Kidney capillary endothelial cell (primary cell): Measurements from ENCODE around the gene RBPMS2.
"Not testable (repeated sequence)": the region's sequence is repeated elsewhere in the genome, so short reads cannot be mapped to it uniquely, and the experiment has no call there.

Experiments
- DNase-seq: peaks from one replicate; pipeline ENCODE4 v3.0.0-alpha.2; 2018; ENCODE audit warnings: low spot score

Gene RBPMS2

DNA sequence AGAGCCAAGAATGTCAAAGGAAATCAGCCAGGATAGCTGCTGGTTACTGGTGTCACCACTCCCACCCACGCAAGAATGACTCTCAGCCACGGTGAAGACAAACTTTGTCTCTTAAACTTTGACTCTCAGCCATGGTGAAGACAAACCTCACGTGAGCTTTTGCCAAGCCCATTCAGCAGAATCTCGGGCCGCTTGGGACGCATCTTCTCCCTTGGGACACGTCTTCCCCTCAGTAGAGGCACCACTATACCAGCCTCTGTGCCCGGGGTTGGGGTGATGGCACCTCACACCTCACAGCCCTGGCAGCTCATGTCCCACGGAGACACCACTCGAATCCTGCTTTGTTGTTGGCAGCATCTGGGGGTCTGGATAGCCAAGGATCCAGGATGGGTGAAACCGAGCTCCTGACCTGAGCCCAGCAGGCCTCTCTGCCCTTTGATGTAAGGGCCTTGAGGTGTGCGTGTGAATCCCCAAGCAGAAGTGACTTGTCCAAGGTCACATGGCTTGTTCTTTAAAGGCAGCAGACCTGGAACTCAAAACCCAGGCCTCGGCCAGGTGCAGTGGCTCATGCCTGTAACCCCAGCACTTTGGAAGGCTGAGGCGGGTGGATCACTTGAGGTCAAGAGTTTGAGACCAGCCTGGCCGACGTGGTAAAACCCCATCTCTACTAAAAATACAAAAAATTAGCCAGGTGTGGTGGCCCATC lies 21.8 kb downstream of the RBPMS2 start:
- DNase-seq = no peak

DNA sequence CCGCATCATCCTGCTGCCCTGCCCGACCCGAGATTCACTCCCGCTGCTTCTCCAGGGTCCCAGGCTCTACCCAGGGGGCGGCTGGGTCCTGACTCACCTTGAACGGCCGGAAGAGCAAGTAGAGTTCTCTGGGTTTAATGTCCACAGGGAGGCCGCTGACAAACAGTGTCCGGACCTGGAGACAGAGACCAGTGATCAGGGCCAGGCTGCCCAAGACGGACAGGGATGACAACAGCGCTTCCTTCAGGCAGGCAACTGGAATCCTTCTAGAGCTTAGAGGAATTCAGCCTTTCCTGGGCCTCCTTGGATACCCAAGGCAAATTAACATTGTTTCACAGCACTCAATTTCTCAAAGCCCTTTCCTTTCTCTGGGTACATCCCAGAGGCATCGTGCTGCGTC lies 23.9 kb downstream of the RBPMS2 start:
- DNase-seq = no peak

DNA sequence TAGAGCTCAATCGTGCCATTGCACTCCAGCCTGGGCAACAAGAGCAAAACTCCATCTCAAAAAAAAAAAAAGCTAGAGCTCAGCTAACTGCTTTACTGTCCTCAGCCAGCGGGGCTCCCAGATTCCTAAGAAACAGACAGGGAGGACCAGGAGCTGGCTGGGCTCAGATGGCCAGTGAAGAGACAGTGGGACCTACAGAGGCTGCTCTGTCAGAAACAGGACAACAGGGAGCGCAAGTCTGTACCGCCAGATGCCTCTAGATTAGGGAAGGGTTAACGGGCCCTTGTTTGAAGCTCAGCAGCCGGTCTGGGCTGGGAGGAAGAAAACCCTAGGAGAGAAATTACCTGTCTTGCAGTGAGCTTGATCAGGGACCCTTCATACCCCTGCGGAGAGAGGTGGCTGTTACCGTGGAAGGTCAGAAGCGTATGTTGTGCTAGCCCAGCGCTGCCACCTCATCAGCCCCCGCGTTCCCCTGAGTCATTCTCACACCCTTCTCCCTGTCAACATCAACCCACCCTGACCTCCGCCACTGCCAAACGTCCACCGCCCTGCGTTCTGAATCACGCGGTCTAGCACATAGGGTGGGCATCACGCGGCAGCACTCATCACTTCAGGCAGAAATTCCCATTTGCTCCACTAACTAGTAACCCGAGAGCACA lies 25.3 kb downstream of the RBPMS2 start:
- DNase-seq = no peak

DNA sequence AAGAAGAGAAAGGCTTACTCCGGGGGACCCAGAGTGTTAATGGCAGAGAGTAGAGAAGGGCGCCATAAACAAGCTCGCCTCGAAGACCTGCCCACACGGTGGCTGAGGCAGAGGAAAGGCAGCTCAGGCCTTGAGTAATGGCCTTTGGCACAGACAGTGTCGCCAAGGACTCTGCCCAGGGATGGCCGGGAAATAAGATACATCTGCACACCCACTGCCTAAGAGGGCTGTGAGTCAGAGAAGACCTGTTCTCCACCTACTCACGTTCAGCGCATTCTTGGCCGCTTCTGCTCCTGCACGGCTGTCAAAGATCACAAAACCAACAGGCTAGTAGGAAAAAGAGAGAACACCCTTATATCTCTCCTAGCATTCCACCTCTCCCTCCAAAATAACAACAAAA lies 26.2 kb downstream of the RBPMS2 start:
- DNase-seq = no peak

DNA sequence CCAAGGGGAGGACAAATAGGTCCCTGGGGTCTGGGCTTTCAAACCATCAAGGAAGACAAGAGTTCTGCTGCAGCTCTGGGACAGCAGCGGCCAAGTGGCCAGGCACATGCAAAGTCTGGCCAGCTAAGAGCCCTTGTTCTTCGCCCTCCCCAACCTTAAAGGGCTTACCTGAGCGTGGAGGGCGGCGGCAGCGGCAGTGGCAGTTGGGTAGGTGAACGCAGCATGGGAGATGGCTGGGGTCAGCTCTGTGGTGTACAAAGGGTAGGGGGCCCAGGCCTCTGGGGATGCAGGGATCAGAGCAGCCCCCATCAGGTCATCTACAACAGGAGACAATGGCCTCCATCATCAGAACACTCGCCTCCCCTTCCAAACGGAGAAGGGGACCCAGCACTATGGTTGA lies 27.1 kb downstream of the RBPMS2 start:
- DNase-seq = no peak

DNA sequence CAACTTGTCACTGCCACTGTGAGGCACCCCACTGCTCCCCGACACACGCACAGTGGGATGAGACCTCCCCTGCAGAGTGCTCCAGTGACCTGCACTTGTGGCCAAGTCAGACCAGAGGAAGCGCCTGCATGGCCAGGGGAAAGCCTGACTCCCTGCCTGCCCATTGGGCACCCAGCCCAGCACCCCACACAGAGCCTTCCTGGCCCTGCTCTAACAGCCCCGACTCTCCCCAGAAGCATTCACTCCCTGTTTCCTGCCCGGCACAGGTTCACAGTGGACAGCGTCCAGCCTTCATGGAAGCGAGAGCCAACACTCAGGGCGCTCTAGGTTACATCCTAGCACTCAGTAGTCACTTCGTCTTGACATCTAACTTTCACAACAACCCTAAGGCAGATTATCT lies 27.8 kb downstream of the RBPMS2 start:
- no peak for DNase-seq

DNA sequence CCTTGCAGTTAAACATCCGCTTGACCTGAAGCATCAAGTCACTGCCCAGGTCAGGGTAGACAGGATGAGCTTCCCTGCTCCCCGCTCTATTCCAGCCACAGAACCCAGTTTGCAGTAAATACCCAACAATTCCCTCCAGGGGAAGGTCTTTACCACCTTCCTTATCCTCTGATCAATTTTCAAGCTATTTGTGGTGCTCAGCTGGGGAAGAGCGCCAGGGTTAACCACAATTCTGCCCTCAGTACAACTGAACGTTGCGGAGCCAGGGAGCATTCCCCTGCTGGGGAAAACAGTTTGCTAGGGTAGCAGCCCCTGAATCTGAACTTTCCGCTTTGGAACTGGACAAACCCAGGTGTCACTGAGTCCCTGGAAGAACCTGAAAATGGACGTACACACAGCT lies 28.5 kb downstream of the RBPMS2 start:
- no peak for DNase-seq

DNA sequence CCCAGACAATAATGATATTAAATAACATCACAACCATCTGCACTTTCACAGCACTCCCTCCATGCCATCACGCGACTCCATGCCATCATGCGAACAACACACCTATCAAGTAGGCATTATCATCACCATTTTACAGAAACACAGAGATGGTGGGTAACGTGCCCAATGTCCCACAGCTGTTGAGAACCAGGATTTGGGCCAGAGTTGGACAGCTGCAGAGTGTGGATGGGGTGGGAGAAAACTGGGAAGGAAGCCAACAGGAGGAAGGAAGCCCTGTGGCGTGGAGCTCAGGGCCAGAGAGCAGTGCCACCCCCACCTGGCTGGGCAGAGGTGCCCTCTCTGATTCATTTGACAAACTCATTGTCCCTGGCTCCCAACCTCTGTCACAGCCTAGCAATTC lies 29.0 kb downstream of the RBPMS2 start:
- no peak for DNase-seq

DNA sequence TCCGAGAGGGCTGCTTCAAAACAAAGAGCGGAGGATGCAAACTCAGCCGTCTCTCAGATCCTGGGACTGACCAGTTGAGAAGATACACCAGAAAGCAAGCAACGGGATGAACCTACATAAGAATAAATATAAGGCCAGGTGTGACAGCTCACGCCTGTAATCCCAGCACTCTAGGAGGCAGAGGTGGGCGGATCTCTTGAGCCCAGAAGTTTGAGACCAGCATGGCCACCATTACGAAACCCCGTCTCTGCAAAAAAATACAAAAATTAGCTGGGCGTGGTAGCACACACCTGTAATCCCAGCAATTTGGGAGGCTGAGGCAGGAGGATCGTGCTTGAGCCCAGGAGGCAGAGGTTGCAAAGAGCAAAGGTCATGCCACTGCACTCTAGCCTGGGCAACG lies 31.7 kb downstream of the RBPMS2 start:
- DNase-seq = no peak

DNA sequence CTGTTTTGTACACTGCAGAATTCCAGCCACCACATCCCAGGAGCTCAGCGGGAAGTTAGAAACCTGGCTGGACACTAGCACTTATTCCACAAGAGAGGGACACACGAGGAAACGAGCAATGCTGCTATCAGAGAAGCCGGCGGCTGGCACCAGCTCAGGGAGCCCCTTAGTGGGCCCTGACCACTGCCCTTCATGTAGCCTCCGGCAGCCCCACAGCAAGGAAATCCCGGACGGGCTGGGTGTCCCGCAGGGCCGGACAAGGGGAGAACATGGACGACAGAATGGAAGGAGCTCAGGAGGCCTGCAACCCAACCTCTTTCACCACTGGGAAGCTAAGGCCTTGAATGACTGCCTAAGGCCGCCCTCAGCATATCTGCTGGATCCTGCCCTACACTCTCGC lies 32.5 kb downstream of the RBPMS2 start:
- no peak for DNase-seq

DNA sequence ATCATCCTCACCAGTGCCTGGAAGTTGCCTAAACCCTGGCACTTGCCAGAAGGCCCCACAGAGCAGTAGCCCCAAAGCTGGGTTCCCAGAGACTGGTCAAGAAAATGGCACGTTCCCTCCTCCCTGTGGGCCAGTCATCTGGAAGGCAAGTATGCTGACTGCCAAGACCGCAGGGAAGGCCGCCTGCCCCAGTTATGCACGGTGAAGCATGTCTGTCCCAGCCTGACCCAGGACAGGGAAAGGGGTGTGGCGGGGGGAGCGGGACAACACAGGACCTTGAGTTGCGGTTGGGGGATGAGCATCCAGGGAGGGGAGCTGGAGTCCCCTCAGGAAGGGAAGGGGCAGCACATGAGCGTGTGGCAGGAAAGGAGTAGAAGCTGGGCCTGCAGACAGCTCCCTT lies 33.0 kb downstream of the RBPMS2 start:
- DNase-seq = no peak

DNA sequence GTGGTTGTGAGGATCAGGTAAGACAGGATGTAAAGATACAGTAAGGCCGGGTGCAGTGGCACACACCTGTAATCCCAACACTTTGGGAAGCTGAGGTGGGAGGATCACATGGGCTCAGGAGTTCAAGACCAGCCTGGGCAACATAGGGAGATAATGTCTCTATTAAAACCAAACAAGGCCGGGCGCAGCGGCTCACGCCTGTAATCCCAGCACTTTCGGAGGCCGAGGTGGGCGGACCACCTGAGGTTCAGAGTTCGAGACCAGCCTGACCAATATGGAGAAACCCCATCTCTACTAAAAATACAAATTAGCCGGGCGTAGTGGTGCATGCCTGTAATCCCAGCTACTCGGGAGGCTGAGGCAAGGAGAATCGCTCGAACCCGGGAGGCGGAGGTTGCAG lies 33.7 kb downstream of the RBPMS2 start:
- not testable (repeated sequence) for DNase-seq

DNA sequence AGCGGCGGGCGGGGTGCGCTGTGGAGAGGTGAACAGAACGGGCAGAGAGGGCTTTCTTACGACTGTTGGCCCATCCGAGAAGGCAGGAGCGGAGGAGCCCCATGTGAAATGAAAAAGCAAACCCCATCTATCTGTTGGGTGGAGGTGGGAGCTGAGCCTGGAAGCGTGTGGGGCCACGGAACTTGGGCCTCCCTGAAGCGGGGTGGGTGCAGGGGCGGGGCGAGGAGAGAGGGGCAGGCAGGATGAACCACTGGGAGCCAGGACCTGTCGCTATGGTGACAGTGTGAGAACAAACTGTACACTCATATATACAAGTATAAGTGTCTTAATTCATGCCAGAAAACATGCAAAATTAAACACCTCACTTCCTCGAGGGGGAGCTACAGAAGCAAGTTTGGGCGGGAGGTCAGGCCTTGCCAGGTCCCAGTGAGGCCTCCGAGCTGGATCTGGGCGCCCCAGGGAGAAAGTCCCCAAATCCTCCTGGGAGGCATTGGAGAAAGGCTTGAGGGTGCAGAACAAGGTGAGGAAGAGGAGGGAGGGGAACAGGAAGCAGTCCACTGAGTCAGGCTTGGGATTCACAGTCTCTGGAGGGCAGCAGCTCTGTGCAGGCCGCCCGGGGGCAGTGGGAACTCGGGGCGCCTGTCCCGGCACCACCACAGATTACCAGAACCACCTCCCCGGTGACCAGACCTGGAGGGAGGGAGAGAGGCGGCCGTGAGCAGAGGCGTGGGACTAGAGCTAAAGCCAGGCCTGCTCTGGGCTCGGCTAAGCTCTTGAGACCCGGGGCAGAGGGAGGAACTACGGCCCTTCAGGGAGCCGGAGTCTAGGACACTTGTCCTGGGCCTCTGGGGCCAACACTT lies 34.8 kb downstream of the RBPMS2 start:
- DNase-seq = no peak

DNA sequence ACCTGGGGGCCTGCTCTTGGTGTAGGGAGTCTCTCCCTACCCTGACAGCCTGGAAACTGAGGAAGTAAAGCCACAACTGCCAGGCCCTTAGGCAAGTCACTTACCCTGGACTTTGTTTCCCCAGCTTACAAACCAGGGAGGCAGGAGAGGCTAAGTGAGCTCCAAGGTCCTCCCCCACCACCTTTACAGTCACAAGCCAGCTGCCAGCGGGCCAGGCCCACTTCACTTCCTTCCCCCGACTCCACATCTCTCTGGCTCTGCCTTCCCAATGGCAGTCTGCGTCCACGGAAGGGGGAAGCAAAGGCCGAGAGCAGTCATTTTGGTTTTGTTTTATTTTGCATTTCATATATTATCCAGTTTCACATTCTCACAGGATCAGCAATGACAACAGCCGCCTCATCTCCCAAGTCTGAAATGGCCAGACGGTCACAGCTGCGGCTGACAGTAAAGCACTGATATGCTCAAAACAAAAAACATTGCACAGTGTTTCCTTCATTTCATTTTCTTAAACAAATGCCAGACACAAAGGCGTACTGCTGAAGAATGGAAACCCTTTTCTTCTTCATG lies 35.7 kb downstream of the RBPMS2 start:
- no peak for DNase-seq

DNA sequence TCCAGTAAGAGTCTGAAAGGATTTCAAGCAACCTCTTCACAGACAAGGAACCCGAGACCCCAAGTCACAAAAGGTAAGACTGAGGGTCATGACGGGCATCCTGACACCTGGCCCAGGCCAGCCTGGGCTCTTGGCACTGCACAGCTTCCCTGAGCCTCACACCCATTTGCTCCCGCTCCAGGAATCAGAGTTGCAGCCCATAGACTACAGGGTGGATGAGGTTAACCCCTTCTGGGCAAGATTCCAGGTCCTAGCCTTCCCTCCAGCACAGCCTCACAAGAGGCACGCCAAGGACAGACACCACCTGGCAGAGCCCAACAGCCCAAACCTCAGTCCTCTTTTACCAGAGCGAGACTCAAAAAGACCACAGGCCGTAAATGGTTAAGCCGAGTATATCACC lies 36.2 kb downstream of the RBPMS2 start:
- no peak for DNase-seq

DNA sequence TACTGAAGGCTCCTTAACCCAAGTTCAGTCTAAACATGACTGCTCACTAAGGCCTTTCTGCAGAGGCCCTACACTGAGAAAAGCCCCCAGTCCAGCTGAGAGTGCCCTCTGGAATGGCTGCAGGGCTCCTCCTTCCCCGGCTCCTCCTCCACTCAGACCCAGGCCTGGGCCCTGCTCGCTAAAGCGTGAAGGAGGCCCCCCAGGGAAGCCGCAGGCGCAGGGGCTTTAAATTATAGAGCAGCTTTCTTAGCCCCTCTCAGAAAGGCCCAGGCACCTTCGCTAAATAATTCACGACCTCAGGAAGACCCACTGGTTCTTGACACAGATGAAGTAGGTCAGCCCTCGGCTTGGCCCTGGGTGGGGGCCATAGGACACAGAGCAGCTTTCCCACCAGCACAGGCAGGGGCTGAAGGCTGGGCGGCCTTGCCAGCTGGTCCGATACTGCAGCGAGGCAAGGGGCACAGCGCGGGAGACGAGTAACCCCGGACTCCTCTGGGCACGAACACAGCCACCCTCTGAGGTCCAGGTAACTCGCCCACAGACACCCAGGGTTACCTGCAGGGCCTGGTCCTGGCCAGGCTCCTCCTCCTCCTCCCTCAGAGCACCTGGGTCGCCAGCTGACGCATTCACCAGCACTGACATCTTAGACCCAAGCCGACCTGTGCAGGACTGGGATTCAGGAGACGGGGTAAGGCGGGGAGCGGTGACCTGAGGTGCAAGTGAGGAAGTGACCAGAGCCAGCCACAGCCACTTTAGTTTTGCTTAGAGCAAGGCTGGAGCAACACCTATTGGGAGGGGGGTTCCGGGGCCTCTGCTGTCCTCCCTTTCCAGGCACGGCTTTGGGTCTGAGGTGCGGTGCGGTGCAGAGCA lies 36.9 kb downstream of the RBPMS2 start:
- no peak for DNase-seq

DNA sequence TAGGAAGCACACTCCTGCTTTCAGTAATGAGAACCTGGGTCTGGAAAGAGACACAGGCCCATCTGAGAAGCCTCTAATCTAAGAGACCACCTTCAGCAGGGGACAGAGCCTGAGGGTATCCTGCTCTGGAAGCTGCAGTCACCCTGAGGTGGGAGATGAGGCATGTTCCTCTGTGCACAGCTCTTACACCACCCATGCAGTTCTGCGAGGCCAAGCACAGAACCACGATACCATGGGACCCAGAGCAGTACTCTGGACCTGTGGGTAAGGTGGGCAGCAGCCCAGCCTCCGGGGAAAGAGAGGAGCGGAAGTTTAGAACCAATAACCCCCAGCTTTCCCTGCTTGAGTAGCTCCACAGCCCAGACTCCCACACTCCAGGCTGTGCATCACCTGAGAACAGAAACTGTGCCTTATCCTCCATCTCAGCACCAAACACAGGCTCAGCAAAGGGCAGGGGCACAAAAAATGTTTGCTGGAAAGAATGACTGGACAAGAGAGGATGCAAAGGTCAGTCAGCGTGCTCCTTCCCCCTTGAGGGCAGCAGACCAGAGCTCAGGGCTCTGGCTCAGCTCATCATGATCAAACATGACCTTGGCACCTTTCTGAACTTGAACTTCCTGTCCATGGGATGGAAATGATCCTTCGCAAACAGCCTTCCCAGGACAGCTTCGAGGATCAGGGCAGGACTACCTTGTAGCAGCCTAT lies 43.1 kb downstream of the RBPMS2 start:
- DNase-seq = no peak

DNA sequence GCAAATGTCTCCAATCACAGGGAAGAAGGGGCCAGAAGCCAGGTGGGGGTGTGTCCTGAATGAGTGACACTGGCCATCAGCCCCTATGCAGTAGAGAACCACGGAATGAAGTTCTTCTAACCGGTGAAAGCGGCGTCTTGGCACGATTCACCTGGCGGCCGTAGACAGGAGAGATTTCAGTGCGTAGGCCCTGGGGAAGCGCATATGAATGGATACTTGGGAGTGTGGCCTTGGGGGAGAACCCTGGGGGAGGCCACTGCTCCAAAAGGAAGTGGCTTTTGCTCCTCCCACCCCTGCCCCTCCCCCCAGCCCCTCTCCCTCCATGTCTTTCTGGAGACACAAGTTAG lies 43.6 kb downstream of the RBPMS2 start:
- DNase-seq = no peak

DNA sequence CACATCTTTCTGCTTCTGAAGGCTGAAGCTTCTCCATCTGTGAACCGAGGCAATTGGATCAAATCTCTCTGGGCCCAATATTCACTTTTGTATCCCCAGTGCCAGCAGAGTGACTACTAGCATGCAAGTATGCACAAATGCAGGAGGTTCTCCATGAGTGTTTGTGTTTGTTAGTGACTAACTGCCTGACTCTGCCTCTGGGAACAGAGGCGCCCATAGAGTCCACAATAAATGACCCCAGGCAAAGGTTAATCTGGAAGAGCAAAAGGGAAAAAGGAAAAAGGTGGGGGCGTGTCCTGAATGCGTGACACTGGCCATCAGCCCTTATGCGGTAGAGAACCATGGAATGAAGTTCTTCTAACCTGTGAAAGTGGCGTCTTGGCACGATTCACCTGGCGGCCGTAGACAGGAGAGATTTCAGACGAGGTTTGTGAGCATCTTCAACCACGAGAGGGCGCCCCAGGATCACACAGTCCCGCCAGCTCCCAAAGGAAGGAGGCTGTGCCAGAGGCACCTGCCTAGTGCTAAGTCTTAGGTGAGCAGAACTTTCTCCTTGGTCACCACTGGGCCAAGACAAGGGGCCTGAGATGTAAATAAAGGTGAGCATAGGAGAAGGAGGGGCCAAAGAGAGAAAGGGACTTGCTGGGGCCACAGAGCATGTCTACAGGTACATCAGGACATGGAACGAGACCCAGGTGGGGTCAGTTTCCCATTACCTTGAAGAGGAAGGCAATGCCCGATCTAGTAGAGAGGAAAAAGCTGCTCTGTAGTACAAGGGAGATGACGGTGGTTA lies 44.2 kb downstream of the RBPMS2 start:
- peak; percentile 68 for DNase-seq

DNA sequence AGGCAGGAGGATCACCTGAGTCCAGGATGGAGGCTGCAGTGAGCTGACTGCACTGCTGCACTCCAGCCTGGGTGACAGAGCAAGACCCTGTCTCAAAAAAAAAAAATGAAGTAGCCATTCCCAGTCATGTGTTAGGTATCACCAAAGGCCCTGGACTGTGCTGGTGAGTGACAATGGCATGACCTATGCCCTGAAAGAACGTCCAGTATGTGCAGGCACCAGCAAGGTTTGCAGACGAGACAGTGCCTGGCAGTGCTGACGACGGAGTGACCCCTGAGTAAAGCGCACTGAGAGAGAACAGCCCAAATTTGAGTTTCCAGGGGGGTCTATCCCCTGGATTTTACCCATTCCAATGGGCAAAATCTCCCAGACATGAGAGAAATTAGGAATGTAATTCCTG lies 45.2 kb downstream of the RBPMS2 start:
- no peak for DNase-seq
